Fibroblast of villous mesenchyme (primary cell): ENCODE measurements around the gene LRRC38. TPM values are rescaled to one million over a fixed set of nuclear protein-coding genes. Genes with fewer than 3 reads are reported as not detected.

Experiments used
- DNase-seq: peaks from one replicate; pipeline ENCODE4 v3.0.0-alpha.2; 2010; ENCODE audit warnings: low read depth
- H3K4me3 ChIP-seq: 2 replicates; pipeline ENCODE4 v1.5.1; 2011; ENCODE audit warnings: low read depth, mild to moderate bottlenecking, low read length
- CTCF ChIP-seq: IDR thresholded peaks from 2 replicates; pipeline ENCODE4 v1.5.1; 2012; ENCODE audit warnings: low read depth, mild to moderate bottlenecking, low read length; ENCODE audit not compliant: insufficient read depth
- total RNA-seq: library from RNA; depleted of rRNA; stranded (reverse); fragments of >200 nt; gene quantifications from 2 replicates; pipeline ENCODE4 v1.2.3, GENCODE V29; 2012

The LRRC38 gene
- total RNA-seq, 1 donor = not detected

- H3K4me3 ChIP-seq = no peak overlapping the region
- TF ChIP-seq CTCF = no peak
- DNase-seq = no peak
Observed at GRCh38 chr1:13479171-13479856, 34.5 kb downstream of the LRRC38 start.

DNA sequence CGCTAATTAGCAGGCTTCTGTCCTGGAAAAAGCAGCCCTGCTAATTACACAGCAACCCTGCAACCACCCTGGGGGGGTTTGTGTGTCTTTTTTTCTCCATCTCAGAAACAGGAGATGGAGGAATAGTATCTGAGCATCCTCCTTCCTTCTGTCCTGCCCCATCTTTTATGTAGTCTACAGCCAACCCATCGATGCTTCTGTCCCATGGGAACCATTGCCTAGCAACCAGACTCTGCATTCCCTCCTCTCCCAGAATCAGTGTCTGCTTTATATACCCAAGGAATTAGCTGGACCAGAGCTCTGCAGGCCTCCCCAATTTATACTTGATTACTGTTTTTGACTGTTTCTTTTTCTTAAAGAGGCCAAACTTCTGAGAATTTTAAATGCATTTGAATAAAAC is 35.1 kb downstream of the LRRC38 start:
- no peak for DNase-seq
- H3K4me3 ChIP-seq = no peak overlapping the region
- TF ChIP-seq CTCF = no peak

GRCh38 chr1:13469343-13469742 is 44.5 kb downstream of the LRRC38 start:
- peak; percentile 5 for DNase-seq
- TF ChIP-seq CTCF = peak; percentile 16
- H3K4me3 ChIP-seq = no peak overlapping the region

- H3K4me3 ChIP-seq = no peak overlapping the region
- no peak for TF ChIP-seq CTCF
- DNase-seq = no peak
Observed at GRCh38 chr1:13465515-13465914, 48.3 kb downstream of the LRRC38 start.

- no peak overlapping the region for H3K4me3 ChIP-seq
- no peak for TF ChIP-seq CTCF
- DNase-seq = no peak
Observed at GRCh38 chr1:13462682-13463081, 51.1 kb downstream of the LRRC38 start.

GRCh38 chr1:13461977-13462376 is 51.8 kb downstream of the LRRC38 start:
- TF ChIP-seq CTCF = no peak
- DNase-seq = no peak
- no peak overlapping the region for H3K4me3 ChIP-seq
